ENCODE data around the gene CSRP2. TPM values are rescaled to one million over a fixed set of nuclear protein-coding genes. Genes with fewer than 3 reads are reported as not detected.

The CSRP2 gene
- total and polyA plus RNA-seq, 2 experiments from 2014 or later, result 257 to 558 TPM

- no peaks in the 10 kb centered on the region for H3K9me3 ChIP-seq (ENCODE audit: low read depth)
- no peak overlapping the region for H3K4me3 ChIP-seq
- no peaks in the 10 kb centered on the region for H3K27me3 ChIP-seq
- H3K36me3 ChIP-seq, result no peaks in the 10 kb centered on the region
- no peak for DNase-seq (ENCODE audit: low read depth in 1 of 2, low spot score in 1 of 2)
- peaks cover 4% of the 10 kb centered on the region for H3K4me1 ChIP-seq (ENCODE audit: low read depth)
- H3K27ac ChIP-seq, result no peak overlapping the region
- no peak for TF ChIP-seq CTCF (IDR thresholded peaks at IDR 0.05; ENCODE audit: low read depth, low read length)
Observed at GRCh38 chr12:76921100-76921471, 42.3 kb upstream of the CSRP2 start.

GRCh38 chr12:76920172-76921099, 41.6 kb upstream of the CSRP2 start:
- DNase-seq (ENCODE audit: low read depth in 1 of 2, low spot score in 1 of 2), result no peak
- Histone ChIP-seq H3K4me3 (no peak overlapping the region), H3K9me3 (ENCODE audit: low read depth) (no peaks in the 10 kb centered on the region), H3K27me3 (no peaks in the 10 kb centered on the region), H3K27ac (no peak overlapping the region), H3K4me1 (ENCODE audit: low read depth) (peaks cover 4% of the 10 kb centered on the region), H3K36me3 (no peaks in the 10 kb centered on the region)
- no peak for TF ChIP-seq CTCF (IDR thresholded peaks at IDR 0.05; ENCODE audit: low read depth, low read length)

GRCh38 chr12:76919383-76920171, 40.8 kb upstream of the CSRP2 start:
- no peak for DNase-seq (ENCODE audit: low read depth in 1 of 2, low spot score in 1 of 2)
- Histone ChIP-seq H3K4me3 (no peak overlapping the region), H3K27me3 (no peaks in the 10 kb centered on the region), H3K4me1 (ENCODE audit: low read depth) (peaks cover 4% of the 10 kb centered on the region), H3K9me3 (ENCODE audit: low read depth) (no peaks in the 10 kb centered on the region), H3K27ac (no peak overlapping the region), H3K36me3 (no peaks in the 10 kb centered on the region)
- no peak for TF ChIP-seq CTCF (IDR thresholded peaks at IDR 0.05; ENCODE audit: low read depth, low read length)

- Histone ChIP-seq H3K4me3 (no peak overlapping the region), H3K9me3 (ENCODE audit: low read depth) (no peaks in the 10 kb centered on the region)
Observed at GRCh38 chr12:76916170-76916540, 37.3 kb upstream of the CSRP2 start.

More at GRCh38 chr12:76916170-76916540, 37.3 kb upstream of the CSRP2 start:
- Histone ChIP-seq H3K4me1 (ENCODE audit: low read depth) (peaks cover 4% of the 10 kb centered on the region), H3K27me3 (no peaks in the 10 kb centered on the region), H3K27ac (no peak overlapping the region), H3K36me3 (no peaks in the 10 kb centered on the region)
- DNase-seq (ENCODE audit: low read depth in 1 of 2, low spot score in 1 of 2), result peak in 1 of 2 donors; percentile 63
- no peak for TF ChIP-seq CTCF (IDR thresholded peaks at IDR 0.05; ENCODE audit: low read depth, low read length)

Measured in cardiac muscle cell (in vitro differentiated cells and primary cell).